NK-92 (cell line): Measurements from ENCODE around the gene ABHD12.

Experiments used
- DNase-seq: peaks from one replicate; lab custom pipeline; 2025; ENCODE audit not compliant: unreplicated experiment; lab: John Stamatoyannopoulos, UW

Gene ABHD12

GRCh38 chr20:25258828-25259227 is 131.8 kb downstream of the ABHD12 start:
- no peak for DNase-seq

- DNase-seq: no peak
Observed at GRCh38 chr20:25258476-25258805, 132.2 kb downstream of the ABHD12 start.

GRCh38 chr20:25257756-25258475 is 132.7 kb downstream of the ABHD12 start:
- DNase-seq: no peak

- no peak for DNase-seq
Observed at GRCh38 chr20:25257130-25257529, 133.5 kb downstream of the ABHD12 start.

GRCh38 chr20:25256226-25256859 is 134.3 kb downstream of the ABHD12 start:
- no peak for DNase-seq

GRCh38 chr20:25254986-25255680 is 135.5 kb downstream of the ABHD12 start:
- no peak for DNase-seq

- no peak for DNase-seq
Observed at GRCh38 chr20:25254571-25254970, 136.1 kb downstream of the ABHD12 start.

- DNase-seq: no peak
Observed at GRCh38 chr20:25253606-25254275, 136.9 kb downstream of the ABHD12 start.

GRCh38 chr20:25252686-25253421 is 137.8 kb downstream of the ABHD12 start:
- no peak for DNase-seq

GRCh38 chr20:25252230-25252651 is 138.4 kb downstream of the ABHD12 start:
- no peak for DNase-seq

GRCh38 chr20:25251558-25251957 is 139.1 kb downstream of the ABHD12 start:
- no peak for DNase-seq

- DNase-seq: no peak
Observed at GRCh38 chr20:25251019-25251418, 139.6 kb downstream of the ABHD12 start.

GRCh38 chr20:25250508-25250907 is 140.1 kb downstream of the ABHD12 start:
- DNase-seq: no peak
